Spleen (tissue), 11 donors: ENCODE data around the gene SNX27. TPM values are rescaled to one million over a fixed set of nuclear protein-coding genes. Genes with fewer than 3 reads are reported as not detected.

Experiments
- DNase-seq: peaks from one replicate; pipeline ENCODE4 v3.0.0-alpha.2; 2020
- H3K27ac ChIP-seq, 8 donors: fragments of 200-600 bp; sonication (generic) in 7 of 8; 1 replicate in 4 of 8; 2 replicates in 4 of 8; pipeline versions ENCODE4 v1.5.0 to v1.8.0; 2016 to 2021; ENCODE audit warnings: inconsistent platforms in 4 of 8, mild to moderate bottlenecking in 4 of 8, moderate library complexity in 1 of 8
- H3K27me3 ChIP-seq, 7 donors: fragments of 200-600 bp; sonication (generic) in 6 of 7; replicated peaks in 1 of 7; 1 replicate in 4 of 7; 2 replicates in 3 of 7; pipeline versions ENCODE4 v1.5.0 to v1.8.0; 2016 to 2021; ENCODE audit warnings: inconsistent platforms in 3 of 7, mild to moderate bottlenecking in 1 of 7
- H3K36me3 ChIP-seq, 6 donors: fragments of 200-600 bp; sonication (generic) in 5 of 6; 1 replicate in 4 of 6; 2 replicates in 2 of 6; pipeline versions ENCODE4 v1.5.0 to v1.8.0; 2016 to 2021; ENCODE audit warnings: inconsistent platforms in 2 of 6
- H3K4me1 ChIP-seq, 6 donors: fragments of 200-600 bp; sonication (generic) in 5 of 6; 1 replicate in 3 of 6; 2 replicates in 3 of 6; pipeline versions ENCODE4 v1.5.0 to v1.8.0; 2016 to 2021; ENCODE audit warnings: inconsistent platforms in 3 of 6
- H3K4me3 ChIP-seq, 8 donors: fragments of 200-600 bp; sonication (generic) in 7 of 8; 1 replicate in 4 of 8; 2 replicates in 4 of 8; pipeline versions ENCODE4 v1.5.0 to v1.8.0; 2016 to 2021; ENCODE audit warnings: inconsistent platforms in 4 of 8, mild to moderate bottlenecking in 4 of 8, moderate library complexity in 2 of 8
- H3K9me3 ChIP-seq, 8 donors: fragments of 200-600 bp; sonication (generic) in 7 of 8; 1 replicate in 4 of 8; 2 replicates in 4 of 8; pipeline versions ENCODE4 v1.5.0 to v1.8.0; 2016 to 2021; ENCODE audit warnings: inconsistent platforms in 4 of 8
- POLR2A ChIP-seq, 3 donors: fragments of 450-650 bp; IDR thresholded peaks; one replicate each; pipeline ENCODE4 v1.5.1; 2017; ENCODE audit warnings: antibody characterized with exemption in 3 of 3, mild to moderate bottlenecking in 1 of 3
- POLR2AphosphoS5 ChIP-seq, 3 donors: sonication (generic); formaldehyde crosslinking; IDR thresholded peaks; one replicate each; pipeline ENCODE4 v1.5.1; 2017; ENCODE audit warnings: antibody characterized with exemption in 3 of 3
- WGBS, 5 donors: extraction: QIAGEN DNeasy Blood & Tissue Kit in 3 of 5; methylation state at CpG; one replicate each; pipeline versions ENCODE4 v1.1.5 to v1.1.7; 2013 to 2018; 5-methylcytosine and 5-hydroxymethylcytosine counted together
- intact Hi-C: fragments of 100-400 bp; cut with DNase I; formaldehyde crosslinking; loops from one replicate; pipeline ENCODE4 v1.15.0; 2023; ENCODE audit warnings: low total_unique reads
- polyA plus RNA-seq, 3 donors: library from polyadenylated mRNA; stranded (reverse); fragments of 200-250 nt; gene quantifications; one replicate each; pipeline ENCODE4 v1.2.1, GENCODE V29; 2013
- total RNA-seq, 7 donors: library from RNA; depleted of rRNA in 3 of 7; stranded (reverse); fragments of >200 nt in 3 of 7; fragmentation: NEBNext Ultra II Directional in 4 of 7; extraction: Animal tissue kit (Norgen Biotek cat#: 25700) in 4 of 7; gene quantifications; one replicate each; pipeline versions ENCODE4 v1.1.0 to v1.2.1, GENCODE V29; 2016 to 2021
- TF ChIP-seq, protein P1 (sequence below), 11 experiments: fragments of 200-600 bp in 7 of 11; fragments of 450-650 bp in 4 of 11; sonication (generic) in 4 of 11; IDR thresholded peaks in 8 of 11; conservative IDR thresholded peaks in 3 of 11; 1 replicate in 7 of 11; 2 replicates in 4 of 11; pipeline versions ENCODE4 v1.4.0 to v1.8.0; 2016 to 2021; ENCODE audit warnings: antibody characterized with exemption in 11 of 11, inconsistent platforms in 4 of 11, mild to moderate bottlenecking in 1 of 11
- donor health status: healthy with polysubstance abuse.
- donor health status: DM: no; HTN: no; CAD: no; lungs with moderate emphysema.
- donor health status: DM: no; HTN: no; CAD: no.
- donor health status: Bipolar disorder and iron deficiency.
- donor health status: healthy.
- donor health status: DM: no; HTN: no; CAD: no.
- donor health status: DM: yes; HTN: yes; CAD: no.

The SNX27 gene
- total and polyA plus RNA-seq, 10 donors: 3.1 to 69.6 (median 48.3) TPM

DNA sequence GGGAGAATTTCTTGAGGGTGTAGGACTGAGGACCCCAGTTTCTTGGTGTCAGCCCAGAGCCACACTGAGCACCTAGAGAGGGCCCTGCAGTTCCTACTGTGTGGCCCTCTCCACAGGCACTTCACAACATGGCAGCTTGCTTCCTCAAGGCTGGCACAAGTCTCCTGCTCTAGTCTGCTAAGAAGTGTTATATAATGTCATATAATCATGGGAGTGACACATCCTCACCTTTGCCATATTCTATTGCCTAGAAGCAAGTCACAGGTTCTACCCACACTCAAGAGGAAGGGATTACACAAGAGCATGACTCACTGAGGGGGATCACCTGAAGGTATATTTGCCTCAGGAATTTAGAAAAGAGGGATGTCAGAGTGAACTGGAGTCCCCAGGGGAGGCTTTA lies 5.5 kb upstream of the SNX27 start:
- peaks cover 0 to 20% (median 0%) of the 10 kb centered on the region in 7 donors for H3K27me3 ChIP-seq
- TF ChIP-seq POLR2AphosphoS5 (IDR thresholded peaks at IDR 0.05) (no peak), POLR2A (IDR thresholded peaks at IDR 0.05) (no peak)
- TF ChIP-seq, protein P1, sequence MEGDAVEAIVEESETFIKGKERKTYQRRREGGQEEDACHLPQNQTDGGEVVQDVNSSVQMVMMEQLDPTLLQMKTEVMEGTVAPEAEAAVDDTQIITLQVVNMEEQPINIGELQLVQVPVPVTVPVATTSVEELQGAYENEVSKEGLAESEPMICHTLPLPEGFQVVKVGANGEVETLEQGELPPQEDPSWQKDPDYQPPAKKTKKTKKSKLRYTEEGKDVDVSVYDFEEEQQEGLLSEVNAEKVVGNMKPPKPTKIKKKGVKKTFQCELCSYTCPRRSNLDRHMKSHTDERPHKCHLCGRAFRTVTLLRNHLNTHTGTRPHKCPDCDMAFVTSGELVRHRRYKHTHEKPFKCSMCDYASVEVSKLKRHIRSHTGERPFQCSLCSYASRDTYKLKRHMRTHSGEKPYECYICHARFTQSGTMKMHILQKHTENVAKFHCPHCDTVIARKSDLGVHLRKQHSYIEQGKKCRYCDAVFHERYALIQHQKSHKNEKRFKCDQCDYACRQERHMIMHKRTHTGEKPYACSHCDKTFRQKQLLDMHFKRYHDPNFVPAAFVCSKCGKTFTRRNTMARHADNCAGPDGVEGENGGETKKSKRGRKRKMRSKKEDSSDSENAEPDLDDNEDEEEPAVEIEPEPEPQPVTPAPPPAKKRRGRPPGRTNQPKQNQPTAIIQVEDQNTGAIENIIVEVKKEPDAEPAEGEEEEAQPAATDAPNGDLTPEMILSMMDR (IDR thresholded peaks at IDR 0.05 in 8 of 11, conservative IDR thresholded peaks at IDR 0.05 in 3 of 11): no peak
- H3K9me3 ChIP-seq: no peaks in the 10 kb centered on the region
- intact Hi-C loops: no loop called here
- H3K36me3 ChIP-seq: no peaks in the 10 kb centered on the region
- peak overlapping the region in 1 of 8 donors; percentile 40 for H3K27ac ChIP-seq
- no peak overlapping the region for H3K4me3 ChIP-seq
- no peak for DNase-seq
- peaks cover 0 to 9% (median 4%) of the 10 kb centered on the region in 6 donors for H3K4me1 ChIP-seq

DNA sequence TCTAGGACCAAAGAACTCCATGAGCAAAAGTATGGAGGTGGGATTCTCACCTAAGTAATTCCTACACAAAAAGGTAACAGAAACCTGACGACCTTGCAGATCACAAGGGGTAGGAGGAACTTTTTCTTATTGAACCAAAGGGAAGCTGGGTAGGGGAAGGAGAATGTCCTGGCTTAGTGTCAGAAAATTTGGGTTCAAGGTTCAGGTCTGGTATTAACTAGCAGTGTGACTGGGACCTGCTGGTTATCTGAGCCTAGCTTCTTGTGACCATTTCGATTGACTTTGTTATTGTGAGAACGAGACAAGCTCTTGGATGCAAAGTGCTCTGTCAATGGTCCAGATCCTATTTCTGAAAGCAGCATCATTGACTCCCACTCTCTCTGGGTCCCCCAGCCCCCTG lies 5.0 kb upstream of the SNX27 start:
- TF ChIP-seq POLR2A (IDR thresholded peaks at IDR 0.05) (no peak), POLR2AphosphoS5 (IDR thresholded peaks at IDR 0.05) (no peak)
- TF ChIP-seq, protein P1 (IDR thresholded peaks at IDR 0.05 in 8 of 11, conservative IDR thresholded peaks at IDR 0.05 in 3 of 11): no peak
- WGBS, 5 donors: 68 to 83% (median 72%) methylated on average over 3 of the region's 3 CpGs
- peaks cover 0 to 12% (median 5%) of the 10 kb centered on the region in 6 donors for H3K4me1 ChIP-seq
- no peak for DNase-seq
- no peaks in the 10 kb centered on the region for H3K36me3 ChIP-seq
- intact Hi-C loops: no loop called here
- no peaks in the 10 kb centered on the region for H3K9me3 ChIP-seq
- H3K27me3 ChIP-seq: peaks cover 0 to 20% (median 0%) of the 10 kb centered on the region in 7 donors
- H3K4me3 ChIP-seq: no peak overlapping the region
- H3K27ac ChIP-seq: peak overlapping the region in 1 of 8 donors; percentile 40

DNA sequence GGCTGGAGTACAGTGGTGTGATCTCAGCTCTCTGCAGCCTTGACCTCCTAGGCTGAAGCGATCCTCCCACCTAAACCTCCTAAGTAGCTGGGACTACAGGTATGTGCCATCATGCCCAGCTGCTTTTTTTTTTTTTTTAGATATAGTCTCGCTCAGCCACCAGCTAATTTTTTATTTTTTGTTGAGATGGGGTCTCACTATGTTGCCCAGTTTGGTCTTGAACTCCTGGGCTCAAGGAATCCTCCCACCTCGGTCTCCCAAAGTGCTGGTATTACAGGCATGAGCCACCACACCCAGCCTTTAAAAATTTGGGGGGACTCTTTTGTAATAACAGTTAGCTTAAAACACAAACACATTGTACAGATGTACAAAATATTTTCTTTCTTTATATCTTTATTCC lies 1.7 kb upstream of the SNX27 start:
- Histone ChIP-seq H3K27me3 (peaks cover 0 to 3% (median 0%) of the 10 kb centered on the region in 7 donors), H3K27ac (no peak overlapping the region), H3K36me3 (peaks cover 0 to 12% (median 0%) of the 10 kb centered on the region in 6 donors), H3K9me3 (no peaks in the 10 kb centered on the region), H3K4me1 (peaks cover 0 to 38% (median 30%) of the 10 kb centered on the region in 6 donors), H3K4me3 (no peak overlapping the region)
- DNase-seq: no peak
- intact Hi-C loops: no loop called here
- TF ChIP-seq, protein P1 (IDR thresholded peaks at IDR 0.05 in 8 of 11, conservative IDR thresholded peaks at IDR 0.05 in 3 of 11): no peak
- no peak for TF ChIP-seq POLR2AphosphoS5 (IDR thresholded peaks at IDR 0.05)
- TF ChIP-seq POLR2A (IDR thresholded peaks at IDR 0.05): no peak
- 85 to 94% (median 88%) methylated on average over 3 of the region's 3 CpGs for whole genome bisulfite sequencing, 5 donors

DNA sequence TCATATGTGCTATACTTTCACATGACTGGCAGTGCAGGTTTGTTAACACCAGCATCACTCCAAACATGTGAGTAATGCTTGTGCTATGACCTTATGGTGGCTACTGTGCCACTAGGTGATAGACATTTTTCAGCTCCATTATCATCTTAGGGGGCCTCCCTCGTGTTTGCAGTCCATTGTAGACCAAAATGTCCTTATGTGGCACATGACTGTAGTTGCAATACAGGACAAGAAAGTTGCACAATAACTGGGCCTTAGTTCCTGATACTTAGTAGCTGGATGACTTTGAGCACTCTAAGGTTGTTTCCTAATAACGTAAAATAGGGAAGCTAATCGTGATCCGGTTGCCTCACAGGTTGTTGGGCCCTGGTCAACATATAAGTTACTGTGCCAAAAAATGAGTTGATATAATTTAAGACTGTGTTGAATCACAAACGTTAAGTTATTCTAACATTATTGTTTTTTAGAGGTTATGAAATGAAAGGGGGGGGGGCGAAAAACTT lies 511 bp upstream of the SNX27 start:
- peak overlapping the region in 4 of 8 donors; percentile 98 to 100 (median 98) for H3K4me3 ChIP-seq
- H3K9me3 ChIP-seq: no peaks in the 10 kb centered on the region
- peak in 1 of 3 donors; percentile 37 for TF ChIP-seq POLR2AphosphoS5 (IDR thresholded peaks at IDR 0.05)
- no peak for TF ChIP-seq POLR2A (IDR thresholded peaks at IDR 0.05)
- DNase-seq: no peak
- peak overlapping the region; percentile 94 to 100 (median 96) for H3K27ac ChIP-seq
- 9 to 20% (median 16%) methylated on average over 6 of the region's 6 CpGs for WGBS, 5 donors
- H3K4me1 ChIP-seq: peaks cover 0 to 50% (median 40%) of the 10 kb centered on the region in 6 donors
- H3K36me3 ChIP-seq: peaks cover 0 to 12% (median 0%) of the 10 kb centered on the region in 6 donors
- intact Hi-C loops: no loop called here
- no peaks in the 10 kb centered on the region for H3K27me3 ChIP-seq
